ENCODE data around the gene SLC6A1. TPM values are rescaled to one million over a fixed set of nuclear protein-coding genes. Genes with fewer than 3 reads are reported as not detected.

Gene SLC6A1
- total and polyA plus RNA-seq, 2 of the 4 experiments (the other 2 are of a cell fraction): 0.02 TPM; not detected in 1

DNA sequence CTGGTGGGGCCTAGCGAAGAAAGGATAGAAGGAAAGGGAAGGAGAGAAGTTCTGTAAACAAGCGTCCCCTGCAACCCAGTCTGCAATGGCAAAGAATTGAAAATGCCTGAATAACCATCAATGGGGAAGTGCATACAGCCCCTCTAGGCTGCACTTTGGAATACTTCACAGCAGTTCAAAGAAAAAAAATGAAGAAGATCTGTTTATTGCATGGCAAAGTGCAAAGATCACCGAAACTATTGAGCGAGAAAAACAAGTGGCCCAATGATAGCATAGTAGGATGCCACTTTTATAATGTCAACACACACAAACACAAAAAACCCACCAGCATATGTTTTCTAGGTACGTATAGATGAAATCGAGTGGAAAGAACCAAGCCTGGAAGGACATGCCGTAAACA lies 13.6 kb upstream of the SLC6A1 start:
- Histone ChIP-seq H2BK5ac (ENCODE audit: low read depth, low read length, poor library complexity, severe bottlenecking) (no peak overlapping the region), H3K14ac (replicated peaks; ENCODE audit: low read depth, low read length) (no peak overlapping the region), H3K18ac (ENCODE audit: low read depth, low read length) (no peak overlapping the region), H2BK120ac (ENCODE audit: low read depth, low read length) (no peak overlapping the region), H2BK20ac (ENCODE audit: low read depth, low read length) (no peak overlapping the region), H3K4me3 (ENCODE audit: insufficient read depth, low read depth, low read length) (no peak overlapping the region), H3K4me1 (ENCODE audit: control insufficient read depth, insufficient read depth, low read length) (no peaks in the 10 kb centered on the region), H2AFZ (replicated peaks; ENCODE audit: low read length, poor library complexity) (no peak overlapping the region), H3K56ac (ENCODE audit: extremely low read depth, insufficient read depth, low read length) (no peak overlapping the region), H3K9ac (ENCODE audit: low read depth, low read length) (no peak overlapping the region), H4K91ac (ENCODE audit: insufficient read depth, low read depth, low read length) (no peak overlapping the region), H2AK9ac (replicated peaks; ENCODE audit: low read depth, low read length, poor library complexity) (no peak overlapping the region), H3K4ac (ENCODE audit: low read depth, low read length) (no peak overlapping the region), H3K9me3 (ENCODE audit: control insufficient read depth, insufficient read depth, low read length) (no peaks in the 10 kb centered on the region), H3K9me1 (ENCODE audit: insufficient read depth, low read length) (no peaks in the 10 kb centered on the region), H4K5ac (ENCODE audit: low read depth, low read length) (no peak overlapping the region), H3K36me3 (ENCODE audit: control insufficient read depth, insufficient read depth, low read length) (no peaks in the 10 kb centered on the region), H3K27ac (ENCODE audit: insufficient read depth, low read length) (no peak overlapping the region), H3K27me3 (ENCODE audit: control insufficient read depth, insufficient read depth, low read length) (peaks cover 17% of the 10 kb centered on the region), H4K8ac (ENCODE audit: low read depth in 2 of 2, low read length in 2 of 2) (no peak overlapping the region), H3K23ac (ENCODE audit: low read depth, low read length) (no peak overlapping the region), H3K4me2 (ENCODE audit: low read depth, low read length) (no peak overlapping the region), H2BK15ac (ENCODE audit: low read depth, low read length) (no peak overlapping the region), H3K79me1 (ENCODE audit: low read depth in 1 of 2, low read length in 2 of 2) (no peaks in the 10 kb centered on the region), H2AK5ac (ENCODE audit: low read depth, low read length) (no peak overlapping the region), H4K20me1 (ENCODE audit: insufficient read depth, low read length) (no peaks in the 10 kb centered on the region)
- dilution Hi-C loops (cut with HindIII; ENCODE audit: low sequenced_read_pairs, unreplicated experiment): no loop called here
- BruUV-seq (replicated peaks): no TSS peak
- no peak for DNase-seq
- POLR2A ChIA-PET (ENCODE audit: unreplicated experiment): no interaction called here
- CTCF ChIA-PET: no interaction called here
- WGBS, 2 experiments (ENCODE audit: extremely low coverage in 2 of 2, insufficient read length in 1 of 2): 93% methylated on average over 2 of the region's 7 CpGs; no CpG with 5 or more reads in 1 of the 2 experiments
- TF ChIP-seq USF2 (IDR thresholded peaks at IDR 0.05; ENCODE audit: low read depth, low read length) (no peak), MAFK (IDR thresholded peaks at IDR 0.05; ENCODE audit: low read depth, low read length) (no peak), POLR2A (IDR thresholded peaks at IDR 0.05; ENCODE audit: low read depth, low read length) (no peak), RFX5 (IDR thresholded peaks at IDR 0.05; ENCODE audit: low read depth, low read length) (no peak), NFE2L2 (IDR thresholded peaks at IDR 0.05; ENCODE audit: low read depth, low read length) (no peak), MAZ (IDR thresholded peaks at IDR 0.05; ENCODE audit: borderline replicate concordance, low read depth, low read length) (no peak), RCOR1 (IDR thresholded peaks at IDR 0.05; ENCODE audit: insufficient replicate concordance, low read length) (no peak), MXI1 (IDR thresholded peaks at IDR 0.05; ENCODE audit: borderline replicate concordance, low read depth, low read length) (no peak), CEBPB (IDR thresholded peaks at IDR 0.05; ENCODE audit: low read depth, low read length) (no peak), ELK1 (IDR thresholded peaks at IDR 0.05; ENCODE audit: borderline replicate concordance, low read depth, low read length) (no peak), BHLHE40 (IDR thresholded peaks at IDR 0.05; ENCODE audit: low read depth, low read length) (no peak), CTCF (conservative IDR thresholded peaks at IDR 0.05; ENCODE audit: low read depth, low read length) (no peak), FOS (IDR thresholded peaks at IDR 0.05; ENCODE audit: low read depth, low read length) (no peak)
- intact Hi-C loops (cut with micrococcal nuclease): no loop called here
- in situ Hi-C loops (cut with MboI; ENCODE audit: low sequenced_read_pairs): no loop called here
- ATAC-seq (ENCODE audit: low read depth): no peak

All from IMR-90 (cell line).